ENCODE measurements around the gene FSTL4.
"Not testable (repeated sequence)": the region's sequence is repeated elsewhere in the genome, so short reads cannot be mapped to it uniquely, and the experiment has no call there.

The FSTL4 gene

GRCh38 chr5:133234273-133234672 lies 378.1 kb downstream of the FSTL4 start:
- DNase-seq: no peak

GRCh38 chr5:133233616-133234015 lies 378.7 kb downstream of the FSTL4 start:
- no peak for DNase-seq

- DNase-seq: no peak
Observed at GRCh38 chr5:133232911-133233310, 379.4 kb downstream of the FSTL4 start.

GRCh38 chr5:133232435-133232834 lies 379.9 kb downstream of the FSTL4 start:
- no peak for DNase-seq

- no peak for DNase-seq
Observed at GRCh38 chr5:133232011-133232410, 380.3 kb downstream of the FSTL4 start.

- no peak for DNase-seq
Observed at GRCh38 chr5:133230823-133231578, 381.3 kb downstream of the FSTL4 start.

- DNase-seq: no peak
Observed at GRCh38 chr5:133229931-133230664, 382.2 kb downstream of the FSTL4 start.

- DNase-seq: no peak
Observed at GRCh38 chr5:133228316-133228715, 384.0 kb downstream of the FSTL4 start.

- no peak for DNase-seq
Observed at GRCh38 chr5:133227897-133228296, 384.4 kb downstream of the FSTL4 start.

- DNase-seq: no peak
Observed at GRCh38 chr5:133227082-133227481, 385.3 kb downstream of the FSTL4 start.

- DNase-seq: no peak
Observed at GRCh38 chr5:133226186-133226585, 386.2 kb downstream of the FSTL4 start.

GRCh38 chr5:133225671-133226152 lies 386.6 kb downstream of the FSTL4 start:
- DNase-seq: no peak

GRCh38 chr5:133222979-133223378 lies 389.4 kb downstream of the FSTL4 start:
- no peak for DNase-seq

GRCh38 chr5:133222521-133222920 lies 389.8 kb downstream of the FSTL4 start:
- DNase-seq: no peak

GRCh38 chr5:133222040-133222439 lies 390.3 kb downstream of the FSTL4 start:
- no peak for DNase-seq

GRCh38 chr5:133220851-133221674 lies 391.3 kb downstream of the FSTL4 start:
- no peak for DNase-seq

- no peak for DNase-seq
Observed at GRCh38 chr5:133219296-133219695, 393.0 kb downstream of the FSTL4 start.

- DNase-seq: not testable (repeated sequence)
Observed at GRCh38 chr5:133216138-133216537, 396.2 kb downstream of the FSTL4 start.

- DNase-seq: no peak
Observed at GRCh38 chr5:133214153-133214820, 398.1 kb downstream of the FSTL4 start.

- no peak for DNase-seq
Observed at GRCh38 chr5:133205649-133206048, 406.7 kb downstream of the FSTL4 start.

GRCh38 chr5:133205204-133205603 lies 407.1 kb downstream of the FSTL4 start:
- no peak for DNase-seq

All from activated CD4-positive, CD25-positive, alpha-beta regulatory T cell treated with anti-CD3 and anti-CD28 coated beads, Interleukin-2, amount 50 U/mL, for 72 hours (primary cell).